Activated CD4-positive, CD25-positive, alpha-beta regulatory T cell (primary cell): ENCODE measurements around the gene FA2H.
A peak's percentile ranks its signal among the peaks of the same experiment; 100 is the strongest.
"Not testable (repeated sequence)": the region's sequence is repeated elsewhere in the genome, so short reads cannot be mapped to it uniquely, and the experiment has no call there.

Experiments used
- DNase-seq, 4 experiments: peaks; one replicate each; lab custom pipeline; 2025; lab: John Stamatoyannopoulos, UW

The FA2H gene

DNA sequence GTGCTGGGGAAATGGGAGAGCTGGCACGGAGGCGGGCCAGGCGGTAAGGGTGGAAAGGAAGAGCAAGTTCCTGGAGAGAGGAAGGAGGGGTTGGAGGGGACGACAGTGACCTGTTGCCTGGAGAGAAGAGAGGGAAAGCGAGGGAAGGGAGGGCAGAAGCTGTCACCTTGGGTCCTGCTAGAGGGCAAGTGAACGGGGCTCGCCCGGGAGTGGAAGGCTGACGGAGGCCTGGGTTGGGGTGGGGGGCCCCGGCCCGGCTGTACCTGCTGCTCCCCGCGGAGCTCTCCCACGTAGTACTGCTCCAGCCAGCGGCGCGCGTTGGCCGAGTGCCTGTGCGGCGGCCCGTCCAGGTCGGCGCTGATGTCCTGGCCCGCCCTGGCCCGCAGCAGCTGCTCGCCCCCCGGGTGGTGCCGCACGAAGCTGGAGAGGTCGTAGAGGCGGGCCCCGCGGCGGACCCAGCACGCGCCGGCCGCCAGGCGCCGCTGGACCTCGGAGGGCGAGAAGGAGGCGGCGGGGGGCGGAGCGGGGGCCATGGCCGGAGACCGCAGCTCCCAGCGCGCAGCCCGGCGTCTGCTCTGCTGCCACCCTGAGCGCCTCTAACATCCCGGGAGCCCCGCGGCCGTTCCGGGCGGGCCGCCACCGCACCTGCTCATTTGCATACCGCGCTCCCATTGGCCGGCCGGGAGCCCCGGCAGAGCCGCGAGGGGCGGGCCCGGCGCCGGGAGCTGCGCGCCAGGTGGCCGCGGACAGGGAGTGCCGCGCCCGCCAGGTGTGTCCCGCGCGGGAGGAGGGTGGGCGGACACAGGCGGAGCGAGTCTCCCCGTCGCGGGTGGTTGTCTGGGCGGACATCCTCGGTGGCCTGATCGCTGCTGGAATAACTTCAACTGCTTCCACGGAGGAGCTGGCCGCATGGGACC lies at the start of gene FA2H:
Gene FA2H (minus strand): TSS at position 598 of the 917 bp plus-strand sequence. CDS start 65 bp downstream, at position 533.
- DNase-seq: peak; percentile 4 to 27 (median 13)

DNA sequence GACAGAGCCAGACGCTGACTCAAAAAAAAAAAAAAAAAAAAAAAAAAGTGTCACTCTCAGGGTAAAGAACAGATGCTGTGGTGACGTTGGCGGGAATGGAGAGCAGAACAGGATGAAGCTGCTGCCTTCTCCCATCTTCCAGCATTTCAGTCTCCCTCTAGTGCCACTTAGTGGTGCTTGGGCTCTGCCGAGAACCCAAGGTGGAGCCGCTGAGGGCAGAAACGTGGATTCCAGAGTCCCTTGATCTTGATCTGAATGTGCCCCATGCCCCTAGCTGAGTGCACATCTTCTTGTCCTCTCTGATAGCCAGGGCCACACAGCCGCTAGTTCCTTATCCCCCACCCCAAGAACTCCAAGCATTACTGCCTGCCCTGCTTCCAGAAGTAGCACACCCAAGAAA lies 43.2 kb upstream of the FA2H start:
- no peak for DNase-seq

DNA sequence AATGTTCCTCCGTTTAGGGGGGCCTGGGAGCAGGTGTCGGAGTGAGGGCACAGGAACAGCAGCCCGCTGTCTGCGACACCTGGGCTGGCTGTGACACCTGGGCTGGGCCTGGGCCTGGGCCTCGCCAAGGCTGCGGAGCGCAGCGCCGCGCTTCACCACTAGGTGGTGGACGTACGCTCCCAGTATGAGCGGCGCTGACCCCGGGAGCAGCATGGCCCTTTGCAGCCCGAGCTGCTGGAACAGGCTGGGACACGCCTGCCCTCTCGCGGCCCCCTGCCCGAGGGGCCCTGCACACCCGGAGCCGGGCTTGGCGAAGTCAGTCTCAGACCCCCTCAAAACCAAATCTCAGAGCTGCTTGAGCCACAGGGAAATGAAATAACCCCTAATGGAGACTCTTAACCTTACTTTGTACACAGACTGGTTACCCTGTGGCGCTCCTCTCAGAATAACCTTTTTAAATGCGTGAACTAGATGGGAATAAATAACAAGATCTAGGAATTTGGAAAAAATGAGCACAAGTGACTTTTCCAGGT lies 38.6 kb upstream of the FA2H start:
- peak; percentile 39 to 53 (median 44) for DNase-seq

DNA sequence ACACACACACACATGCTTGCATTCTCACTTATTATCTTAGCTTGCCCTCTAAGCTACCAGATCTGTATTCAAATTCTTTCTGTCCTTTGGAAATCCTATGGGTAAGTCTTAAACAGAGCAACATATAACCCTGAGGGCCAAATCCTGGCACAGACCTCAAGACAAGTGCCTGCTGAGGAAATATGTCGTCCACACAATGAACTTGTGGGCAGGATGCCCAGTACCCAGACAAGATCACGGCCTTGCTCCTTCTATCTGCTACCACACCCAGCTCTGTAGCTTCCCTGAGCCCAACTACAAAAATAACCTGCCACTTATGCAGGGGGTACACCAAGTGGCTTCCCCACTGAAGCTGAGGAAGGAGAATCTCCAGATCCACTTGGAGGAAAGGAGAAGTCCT lies 37.3 kb upstream of the FA2H start:
- no peak for DNase-seq

DNA sequence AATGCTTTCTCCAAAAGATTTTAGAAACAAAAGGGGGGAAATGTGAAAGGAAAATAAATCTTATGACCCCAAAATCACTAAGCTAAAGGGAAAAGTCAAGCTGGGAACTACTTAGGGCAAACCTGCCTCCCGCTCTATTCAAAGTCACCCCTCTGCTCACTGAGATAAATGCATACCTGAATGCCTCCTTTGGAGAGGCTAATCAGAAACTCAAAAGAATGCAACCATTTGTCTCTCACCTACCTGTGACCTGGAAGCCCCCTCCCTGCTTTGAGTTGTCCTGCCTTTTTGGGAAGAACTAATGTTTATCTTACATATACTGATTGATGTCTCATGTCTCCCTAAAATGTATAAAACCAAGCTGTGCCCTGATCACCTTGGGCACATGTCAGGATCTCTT lies 36.6 kb upstream of the FA2H start:
- DNase-seq: not testable (repeated sequence)

DNA sequence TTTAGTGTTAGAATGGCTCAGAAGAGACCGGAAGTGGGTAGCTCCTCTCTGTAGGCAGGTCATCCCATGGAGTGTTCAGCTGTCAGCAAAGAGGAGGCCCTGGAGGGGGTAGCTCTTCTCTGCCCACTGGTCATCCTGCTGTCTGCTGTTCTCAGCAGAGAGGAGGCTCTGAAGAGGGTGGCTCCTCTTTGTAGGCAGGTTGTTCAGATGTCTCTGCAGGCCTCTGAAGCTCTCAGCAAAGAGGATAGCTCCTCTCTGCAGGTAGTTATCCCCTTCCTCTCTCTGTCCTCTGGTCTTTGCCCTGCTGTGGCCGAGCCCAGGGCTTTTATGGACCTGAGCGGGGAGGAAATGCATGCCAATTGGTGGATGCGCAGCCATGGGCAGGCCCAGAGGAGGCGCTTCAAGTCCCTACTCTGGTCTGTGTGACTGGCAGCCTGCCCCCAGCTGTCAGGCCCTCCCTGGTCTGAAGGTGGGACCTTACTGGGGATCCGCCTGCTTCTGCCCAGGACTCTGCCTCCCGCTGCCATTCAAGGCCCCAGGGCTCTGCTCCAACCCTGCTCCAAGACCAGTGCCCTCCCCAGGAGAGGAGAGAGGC lies 32.5 kb upstream of the FA2H start:
- DNase-seq: no peak

GRCh38 chr16:74800216-74800871 lies 25.7 kb upstream of the FA2H start:
- DNase-seq: no peak

GRCh38 chr16:74797414-74797813 lies 22.8 kb upstream of the FA2H start:
- no peak for DNase-seq

DNA sequence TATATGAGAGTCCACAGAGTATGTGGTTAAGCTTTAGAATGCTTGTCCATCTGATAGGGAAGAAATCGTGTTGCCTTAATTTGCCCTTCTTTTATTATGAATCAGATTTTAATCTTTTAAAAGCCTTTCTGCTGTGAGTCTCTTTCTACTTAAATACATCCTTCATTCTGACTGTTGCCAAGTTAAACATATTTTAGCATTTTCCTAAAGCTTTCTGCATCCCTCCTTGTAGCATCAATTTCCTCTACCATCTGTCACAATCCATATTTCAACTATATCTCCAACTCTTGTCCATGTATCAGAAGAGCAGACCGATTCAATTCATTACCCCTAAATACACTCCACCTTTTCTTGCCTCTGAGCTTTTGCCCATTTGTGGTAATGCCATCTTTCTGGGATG lies 20.5 kb upstream of the FA2H start:
- no peak for DNase-seq

DNA sequence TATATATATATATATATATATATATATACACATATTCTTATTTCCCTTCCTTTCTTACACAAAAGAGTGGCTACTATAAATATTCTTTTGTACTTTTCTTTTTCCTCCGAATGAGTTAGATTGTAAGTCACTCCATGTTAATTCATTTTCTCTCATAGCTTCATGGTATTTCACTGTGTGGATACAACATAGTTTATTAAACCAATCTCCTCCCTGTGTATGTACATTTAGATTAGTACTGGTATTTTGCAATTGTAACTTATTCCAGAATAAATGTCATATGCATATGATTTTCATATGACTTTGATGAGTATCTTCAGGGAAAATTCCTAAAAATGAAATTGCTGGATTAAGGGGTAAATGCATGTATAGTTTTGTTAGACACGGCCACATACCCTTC lies 20.0 kb upstream of the FA2H start:
- no peak for DNase-seq

DNA sequence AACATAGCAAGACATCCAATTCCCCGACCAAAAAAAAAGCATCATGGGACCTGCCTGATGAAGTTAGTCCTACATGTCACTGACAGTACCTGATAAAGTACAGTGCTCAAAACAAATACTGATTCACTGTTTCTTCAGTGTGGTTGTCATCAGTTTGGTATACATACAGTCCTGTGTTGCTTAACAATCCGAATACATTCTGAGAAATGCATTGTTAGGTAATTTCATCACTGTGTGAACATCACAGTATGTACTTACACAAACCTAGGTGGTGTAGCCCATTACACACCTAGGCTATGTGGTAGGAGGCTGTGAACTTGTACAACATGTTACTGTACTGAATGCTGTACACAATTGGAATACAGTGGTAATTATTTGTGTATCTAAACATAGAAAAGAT lies 19.0 kb upstream of the FA2H start:
- no peak for DNase-seq

GRCh38 chr16:74792225-74792624 lies 17.6 kb upstream of the FA2H start:
- no peak for DNase-seq

- not testable (repeated sequence) for DNase-seq
Measured at GRCh38 chr16:74791749-74792148, 17.1 kb upstream of the FA2H start.

DNA sequence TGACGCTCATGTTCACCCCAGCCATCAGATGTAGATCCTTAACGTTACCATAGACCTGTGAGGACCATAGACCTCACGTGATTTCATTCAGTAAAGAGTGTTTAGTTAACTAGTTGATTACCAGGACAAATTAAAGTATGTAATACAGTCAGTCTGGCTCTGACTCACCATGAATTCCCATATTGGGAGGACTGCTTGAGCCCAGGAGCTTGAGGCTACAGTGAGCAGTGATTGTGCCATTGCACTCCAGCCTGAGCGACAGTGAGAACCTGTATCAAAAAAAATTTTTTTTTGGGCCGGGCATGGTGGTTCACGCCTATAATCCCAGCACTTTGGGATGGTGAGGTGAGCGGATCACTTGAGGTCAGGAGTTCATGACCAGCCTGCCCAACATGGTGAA lies 13.5 kb upstream of the FA2H start:
- DNase-seq: no peak

- DNase-seq: no peak
Measured at GRCh38 chr16:74785031-74785430, 10.4 kb upstream of the FA2H start.

DNA sequence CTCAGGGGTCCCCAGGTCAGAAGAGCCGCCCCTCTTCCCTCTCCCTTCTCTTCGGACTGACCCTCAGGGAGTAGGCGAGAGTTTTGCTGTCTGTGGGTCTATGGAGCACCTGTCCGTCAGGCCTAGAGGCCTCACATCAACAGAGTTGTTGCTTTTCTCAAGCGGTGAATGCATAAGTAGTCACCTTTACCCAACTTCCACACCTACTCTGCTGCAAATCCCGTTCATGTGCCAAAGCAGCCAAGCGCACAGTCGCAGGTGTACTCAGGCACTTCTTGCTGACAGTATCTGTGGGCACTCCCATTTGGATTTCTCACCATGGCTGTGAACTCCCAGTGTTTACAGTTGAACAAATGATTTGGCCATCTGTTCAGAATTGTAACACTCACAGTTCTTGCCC lies 4.0 kb upstream of the FA2H start:
- DNase-seq: no peak

- DNase-seq: no peak
Measured at GRCh38 chr16:74776926-74777325, 2.3 kb upstream of the FA2H start.

- DNase-seq: no peak
Measured at GRCh38 chr16:74775255-74775654, 635 bp upstream of the FA2H start.

GRCh38 chr16:74773446-74774222 lies 986 bp downstream of the FA2H start:
- DNase-seq: no peak

DNA sequence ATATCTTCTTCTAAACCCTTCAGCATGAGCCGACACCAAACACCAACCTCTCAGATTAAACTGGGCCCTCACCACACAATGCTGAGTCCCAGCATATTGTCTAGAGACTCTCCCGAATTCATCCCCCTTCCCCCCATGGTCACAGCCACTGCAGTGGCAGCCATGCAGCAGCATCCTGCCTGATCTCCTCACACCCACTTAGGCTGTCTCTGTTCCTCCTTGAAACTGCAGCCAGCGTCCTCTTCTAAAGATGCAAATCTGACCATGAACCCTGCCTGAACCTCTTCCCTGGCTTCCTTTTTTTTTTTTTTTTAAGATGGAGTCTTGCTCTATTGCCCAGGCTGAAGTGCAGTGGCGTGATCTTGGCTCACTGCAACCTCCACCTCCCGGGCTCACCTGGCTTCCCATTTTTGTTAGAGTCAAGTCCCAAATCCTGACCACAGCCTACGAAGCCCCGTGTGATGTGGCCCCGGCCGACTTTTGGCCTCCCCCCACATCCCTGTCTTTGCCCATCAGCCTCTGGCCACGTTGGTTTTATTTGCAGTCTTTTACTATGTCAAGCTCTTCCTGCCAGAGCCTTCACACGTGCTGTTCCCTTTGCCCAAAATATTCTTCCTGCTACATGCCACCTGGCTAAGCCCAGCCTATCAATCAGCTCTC lies 2.8 kb downstream of the FA2H start:
- no peak for DNase-seq

DNA sequence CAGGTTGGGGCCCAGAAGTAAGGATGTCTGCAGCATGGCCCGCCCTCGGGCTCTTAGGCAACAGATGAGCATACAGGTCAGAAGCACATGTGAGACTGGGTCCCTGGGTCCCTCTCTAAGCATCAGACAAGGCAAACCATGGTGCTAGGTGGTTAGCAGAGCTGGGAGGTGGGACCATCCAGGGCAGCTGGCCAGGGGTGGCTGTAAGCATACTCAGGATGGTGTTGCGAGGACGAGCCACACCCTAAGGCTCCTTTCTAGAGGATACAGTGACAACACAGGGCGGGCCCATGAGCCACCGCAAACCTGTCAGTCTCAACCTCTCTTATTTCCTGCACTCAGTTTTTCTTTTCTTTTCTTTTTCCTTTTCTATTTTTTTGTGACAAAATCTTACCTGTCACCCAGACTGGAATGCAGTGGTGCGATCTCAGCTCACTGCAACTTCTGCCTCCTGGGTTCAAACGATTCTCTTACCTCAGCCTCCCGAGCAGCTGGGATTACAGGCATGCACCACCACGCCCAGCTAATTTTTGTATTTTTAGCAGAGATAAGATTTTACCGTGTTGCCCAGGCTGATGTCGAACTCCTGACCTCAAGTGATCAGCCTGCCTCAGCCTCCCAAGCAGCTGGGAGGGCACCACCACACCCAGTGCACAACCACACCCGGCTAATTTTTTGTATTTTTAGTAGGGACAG lies 3.6 kb downstream of the FA2H start:
- DNase-seq: no peak
